Activated CD8-positive, alpha-beta memory T cell treated with anti-CD3 and anti-CD28 coated beads, Interleukin-2, amount 50 U/mL, for 24 hours (primary cell): ENCODE data around the gene C11orf21.

ENCODE experiments used
- DNase-seq: peaks from one replicate; pipeline ENCODE4 v3.0.0-alpha.2; 2020; ENCODE audit errors: extremely low read depth

C11orf21 gene

GRCh38 chr11:2308713-2309112 is 7.0 kb upstream of the C11orf21 start:
- DNase-seq, result no peak

GRCh38 chr11:2307501-2308331 is 6.0 kb upstream of the C11orf21 start:
- no peak for DNase-seq

- DNase-seq, result no peak
These were observed 5.3 kb upstream of the C11orf21 start for GRCh38 chr11:2306877-2307500.

- no peak for DNase-seq
These were observed 4.7 kb upstream of the C11orf21 start for GRCh38 chr11:2306452-2306823.

- DNase-seq, result no peak
These were observed 4.2 kb upstream of the C11orf21 start for GRCh38 chr11:2305788-2306451.

GRCh38 chr11:2305140-2305778 is 3.5 kb upstream of the C11orf21 start:
- DNase-seq, result peak; percentile 58

GRCh38 chr11:2304506-2305139 is 2.9 kb upstream of the C11orf21 start:
- DNase-seq, result no peak

GRCh38 chr11:2303627-2304505 is 2.1 kb upstream of the C11orf21 start:
- DNase-seq, result no peak

- no peak for DNase-seq
These were observed 1.3 kb upstream of the C11orf21 start for GRCh38 chr11:2302896-2303626.

GRCh38 chr11:2302306-2302895 is 683 bp upstream of the C11orf21 start:
- no peak for DNase-seq

- DNase-seq, result no peak
These were observed 635 bp downstream of the C11orf21 start for GRCh38 chr11:2300936-2301630.

GRCh38 chr11:2300290-2300935 is 1.3 kb downstream of the C11orf21 start:
- DNase-seq, result no peak

- DNase-seq, result no peak
These were observed 1.9 kb downstream of the C11orf21 start for GRCh38 chr11:2299773-2300172.

GRCh38 chr11:2298795-2299761 is 2.6 kb downstream of the C11orf21 start:
- DNase-seq, result no peak

GRCh38 chr11:2298131-2298794 is 3.5 kb downstream of the C11orf21 start:
- DNase-seq, result no peak

- DNase-seq, result no peak
These were observed 4.1 kb downstream of the C11orf21 start for GRCh38 chr11:2297623-2298030.
